HG02938 (cell line): ENCODE data around the gene CRPPA.
"Not testable (repeated sequence)": the region's sequence is repeated elsewhere in the genome, so short reads cannot be mapped to it uniquely, and the experiment has no call there.

Source experiments
- ATAC-seq: cut with Tn5 transposase; IDR thresholded peaks from one replicate; pipeline ENCODE4 v1.9.1; 2021; ENCODE audit warnings: mild to moderate bottlenecking, moderate library complexity; ENCODE audit not compliant: unreplicated experiment

Gene CRPPA

GRCh38 chr7:16398146-16399017 lies 23.0 kb downstream of the CRPPA start:
- ATAC-seq, result no peak

- ATAC-seq, result no peak
These were observed 23.7 kb downstream of the CRPPA start for GRCh38 chr7:16397501-16398145.

GRCh38 chr7:16396766-16397500 lies 24.4 kb downstream of the CRPPA start:
- no peak for ATAC-seq

GRCh38 chr7:16395121-16395520 lies 26.2 kb downstream of the CRPPA start:
- ATAC-seq, result no peak

DNA sequence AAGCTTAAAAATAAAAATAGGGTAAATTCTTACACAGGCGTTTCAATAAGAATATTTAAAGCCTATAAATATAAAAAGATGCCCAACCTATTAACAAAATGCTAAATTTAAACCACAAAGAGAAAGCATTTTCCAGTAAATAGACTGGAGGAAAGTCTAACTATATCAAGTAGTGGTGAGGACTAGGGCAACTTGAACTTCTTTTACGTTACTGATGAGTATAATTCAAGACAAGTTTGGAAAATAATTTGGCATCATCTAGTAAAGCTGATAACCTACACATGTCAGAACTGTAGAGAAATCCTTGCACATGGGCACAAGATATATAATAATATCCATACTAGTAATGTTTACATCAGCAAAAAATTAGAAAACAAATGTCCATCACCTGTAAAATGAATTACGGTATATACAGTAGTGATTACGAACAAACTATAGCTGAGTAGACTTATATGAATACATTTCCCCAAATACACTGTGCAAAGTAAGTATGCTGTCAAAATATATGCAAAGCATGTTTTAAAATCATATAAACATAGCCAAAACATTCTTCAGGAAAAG lies 27.4 kb downstream of the CRPPA start:
- ATAC-seq, result no peak

DNA sequence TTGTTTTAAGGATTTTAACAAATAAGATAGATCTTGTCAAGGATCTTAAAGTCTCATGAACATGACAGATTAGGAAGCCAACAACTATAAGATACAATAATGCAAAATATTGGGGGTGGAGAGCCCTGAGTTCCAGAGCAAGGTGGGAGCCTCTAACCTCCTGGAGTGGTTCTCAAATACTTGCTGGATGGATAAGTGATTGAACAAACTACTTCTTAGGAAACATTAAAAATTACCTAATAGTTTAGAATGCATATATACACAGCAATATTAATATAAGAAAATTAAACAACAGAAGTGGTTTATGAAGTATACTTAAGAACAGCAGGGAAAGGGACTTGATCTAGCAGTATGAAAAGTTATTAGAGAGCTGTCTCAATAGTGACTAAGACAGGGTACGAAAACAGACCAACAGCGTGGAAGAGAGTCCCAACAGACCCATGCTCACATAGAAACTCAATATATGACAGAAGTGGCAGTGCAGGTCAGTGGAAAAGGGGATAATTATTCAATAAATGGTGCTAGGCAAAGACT lies 28.3 kb downstream of the CRPPA start:
- no peak for ATAC-seq

DNA sequence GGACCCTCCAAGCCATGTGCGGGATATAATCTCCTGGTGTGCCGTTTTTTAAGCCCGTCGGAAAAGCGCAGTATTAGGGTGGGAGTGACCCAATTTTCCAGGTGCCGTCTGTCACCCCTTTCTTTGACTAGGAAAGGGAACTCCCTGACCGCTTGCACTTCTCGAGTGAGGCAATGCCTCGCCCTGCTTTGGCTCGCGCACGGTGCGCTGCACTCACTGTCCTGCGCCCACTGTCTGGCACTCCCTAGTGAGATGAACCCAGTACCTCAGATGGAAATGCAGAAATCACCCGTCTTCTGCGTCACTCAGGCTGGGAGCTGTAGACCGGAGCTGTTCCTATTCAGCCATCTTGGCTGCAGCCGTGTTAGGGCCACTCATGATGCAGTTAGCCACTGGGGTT lies 37.6 kb downstream of the CRPPA start:
- ATAC-seq, result not testable (repeated sequence)

- ATAC-seq, result not testable (repeated sequence)
These were observed 38.2 kb downstream of the CRPPA start for GRCh38 chr7:16383103-16383502.
